Hematopoietic multipotent progenitor cell treated with erythropoietin and hydrocortisone succinate and interleukin-3 and kit ligand, for 15 days (in vitro differentiated cells): ENCODE results near the gene PLAAT1.

Experiments used
- DNase-seq: peaks from one replicate; pipeline ENCODE4 v3.0.0-alpha.2; 2015; ENCODE audit warnings: low spot score

Gene PLAAT1

DNA sequence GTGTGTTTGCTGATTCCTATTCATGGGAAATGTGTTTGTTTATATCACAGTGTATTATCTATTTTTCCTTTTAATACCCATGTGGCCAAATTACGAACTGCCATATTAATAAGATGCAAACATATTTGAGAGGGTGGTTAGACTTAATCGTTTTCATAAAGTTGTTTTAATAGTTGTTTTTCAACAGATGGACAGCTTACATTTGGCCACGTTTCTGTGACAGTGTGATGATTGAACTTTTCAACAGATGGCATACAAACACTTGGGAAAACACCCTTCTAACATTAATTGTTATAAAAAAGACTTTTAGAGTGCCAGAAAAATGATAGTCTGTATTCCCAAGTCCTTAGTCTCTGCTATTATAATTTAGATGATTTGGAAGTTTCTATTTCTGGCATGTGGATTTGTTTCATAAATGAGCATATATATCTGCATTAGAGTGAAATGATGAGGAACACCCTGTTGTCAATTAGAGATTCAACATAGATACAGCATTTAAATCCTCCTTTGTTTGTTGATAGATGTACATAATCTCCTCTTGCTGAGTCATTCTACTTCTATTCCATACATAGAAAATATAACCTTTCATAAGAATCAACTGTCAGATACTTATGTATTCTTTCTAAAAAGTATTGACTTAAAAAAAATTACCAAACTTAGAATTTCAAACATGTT, 13.1 kb downstream of the PLAAT1 start:
- DNase-seq, result no peak

DNA sequence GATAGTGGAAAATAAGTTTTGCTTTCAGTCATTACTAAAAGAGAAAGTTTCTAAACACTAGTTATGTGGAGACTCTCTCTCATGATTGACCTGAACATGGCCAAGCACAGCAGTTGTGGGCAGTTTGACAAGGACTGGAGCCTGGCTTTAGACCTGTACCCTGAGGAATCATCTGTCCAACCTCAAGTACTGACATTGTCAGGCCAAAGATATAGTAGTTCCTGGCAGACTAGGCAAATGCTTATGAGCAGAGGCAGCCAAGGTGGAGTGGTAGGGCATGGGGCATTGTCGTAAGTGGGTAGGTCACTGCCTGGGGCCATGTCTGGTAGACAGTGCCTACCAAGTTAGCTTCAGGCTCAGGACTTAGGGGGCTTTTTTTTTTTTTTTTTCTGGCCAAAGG, 20.9 kb downstream of the PLAAT1 start:
- DNase-seq, result no peak

- DNase-seq, result no peak
Measured at GRCh38 chr3:193262707-193263106, 21.7 kb downstream of the PLAAT1 start.

GRCh38 chr3:193269343-193270028, 28.5 kb downstream of the PLAAT1 start:
- DNase-seq, result no peak

DNA sequence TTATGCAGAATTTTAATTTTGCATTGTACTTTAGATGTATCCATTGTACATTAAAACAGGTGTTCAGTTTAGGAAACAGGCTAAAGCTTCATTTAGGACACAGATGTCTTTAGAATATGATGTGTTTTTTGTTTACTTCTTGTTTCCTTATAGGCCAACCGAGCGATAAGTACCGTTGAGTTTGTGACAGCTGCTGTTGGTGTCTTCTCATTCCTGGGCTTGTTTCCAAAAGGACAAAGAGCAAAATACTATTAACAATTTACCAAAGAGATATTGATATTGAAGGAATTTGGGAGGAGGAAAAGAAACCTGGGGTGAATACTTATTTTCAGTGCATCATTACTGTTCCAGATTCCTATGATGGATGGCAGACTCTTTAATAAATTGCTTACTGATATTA, 29.4 kb downstream of the PLAAT1 start:
- DNase-seq, result no peak

DNA sequence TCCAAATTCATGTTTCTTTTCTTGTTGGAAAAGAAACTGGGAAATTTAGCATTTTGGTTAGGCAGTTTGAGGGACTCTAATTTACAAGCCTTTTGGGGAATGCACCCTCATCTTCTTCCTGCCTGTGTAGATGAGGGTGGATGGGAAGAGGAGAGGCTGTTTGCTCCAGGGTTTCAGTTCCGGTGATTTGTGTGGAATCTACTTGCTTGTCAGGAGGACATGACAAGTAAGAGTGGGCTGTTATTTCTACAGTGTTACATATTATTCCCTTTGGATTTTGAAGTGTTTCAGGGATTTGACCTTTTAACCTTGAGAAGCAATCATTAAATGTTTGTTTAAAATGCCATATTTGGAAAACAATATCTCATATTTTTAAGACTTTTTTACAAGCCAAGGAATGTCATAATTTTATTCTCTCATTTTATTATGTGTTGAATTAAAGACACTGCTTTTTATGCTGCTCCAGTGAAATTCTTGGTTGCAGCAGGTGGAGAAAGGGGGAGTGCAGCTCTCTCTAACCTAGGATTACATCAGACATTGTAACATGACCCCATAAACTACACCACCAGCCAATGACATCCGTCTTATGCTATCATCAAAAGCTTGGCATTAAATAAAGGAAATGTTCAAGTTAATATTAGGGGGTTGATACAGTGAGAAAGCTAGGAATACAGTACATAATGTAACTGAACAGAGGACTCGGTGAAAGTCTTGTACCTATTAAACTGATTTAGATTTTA, 30.2 kb downstream of the PLAAT1 start:
- no peak for DNase-seq

DNA sequence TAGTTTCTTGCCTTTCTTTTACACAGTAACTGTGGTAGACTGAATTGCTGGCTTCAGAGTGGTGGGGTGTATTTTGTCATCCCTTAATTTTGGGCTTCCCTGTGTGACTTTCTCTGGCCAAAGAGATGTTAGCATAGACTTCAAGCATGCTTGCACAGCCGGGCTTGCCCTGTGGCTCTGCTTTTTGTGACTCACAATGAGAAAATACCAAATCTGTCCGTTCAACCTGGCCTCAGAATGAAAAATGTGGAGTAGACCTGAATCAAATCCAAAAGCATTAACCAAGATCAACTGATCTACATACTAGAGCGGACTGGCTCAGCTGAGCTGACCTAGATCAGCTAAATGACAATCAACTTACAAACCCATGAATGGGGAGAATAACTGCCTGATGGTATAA, 51.4 kb downstream of the PLAAT1 start:
- DNase-seq, result no peak

- DNase-seq, result no peak
Measured at GRCh38 chr3:193295985-193296384, 55.0 kb downstream of the PLAAT1 start.

DNA sequence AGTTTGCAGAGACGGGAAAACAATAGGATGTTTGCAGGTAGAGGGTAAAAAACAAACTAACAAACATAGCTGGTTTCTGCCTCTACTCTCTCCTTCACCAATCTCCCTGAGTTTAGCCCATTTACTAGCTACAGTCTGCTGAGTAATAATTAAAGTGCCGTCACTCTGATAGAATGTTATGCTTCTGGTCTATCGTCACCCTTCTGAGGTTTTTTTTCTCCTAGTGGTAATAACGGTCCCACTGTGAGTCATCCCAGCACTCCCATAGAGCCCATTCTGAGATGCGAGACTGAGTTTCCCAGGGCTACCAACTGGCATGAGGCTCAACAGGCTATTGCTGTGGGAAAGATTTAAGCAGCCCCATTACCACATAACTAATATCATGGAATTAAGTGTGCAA, 56.4 kb downstream of the PLAAT1 start:
- no peak for DNase-seq

- no peak for DNase-seq
Measured at GRCh38 chr3:193301433-193301832, 60.4 kb downstream of the PLAAT1 start.

- no peak for DNase-seq
Measured at GRCh38 chr3:193305356-193305755, 64.3 kb downstream of the PLAAT1 start.

GRCh38 chr3:193310914-193311723, 70.1 kb downstream of the PLAAT1 start:
- DNase-seq, result no peak

DNA sequence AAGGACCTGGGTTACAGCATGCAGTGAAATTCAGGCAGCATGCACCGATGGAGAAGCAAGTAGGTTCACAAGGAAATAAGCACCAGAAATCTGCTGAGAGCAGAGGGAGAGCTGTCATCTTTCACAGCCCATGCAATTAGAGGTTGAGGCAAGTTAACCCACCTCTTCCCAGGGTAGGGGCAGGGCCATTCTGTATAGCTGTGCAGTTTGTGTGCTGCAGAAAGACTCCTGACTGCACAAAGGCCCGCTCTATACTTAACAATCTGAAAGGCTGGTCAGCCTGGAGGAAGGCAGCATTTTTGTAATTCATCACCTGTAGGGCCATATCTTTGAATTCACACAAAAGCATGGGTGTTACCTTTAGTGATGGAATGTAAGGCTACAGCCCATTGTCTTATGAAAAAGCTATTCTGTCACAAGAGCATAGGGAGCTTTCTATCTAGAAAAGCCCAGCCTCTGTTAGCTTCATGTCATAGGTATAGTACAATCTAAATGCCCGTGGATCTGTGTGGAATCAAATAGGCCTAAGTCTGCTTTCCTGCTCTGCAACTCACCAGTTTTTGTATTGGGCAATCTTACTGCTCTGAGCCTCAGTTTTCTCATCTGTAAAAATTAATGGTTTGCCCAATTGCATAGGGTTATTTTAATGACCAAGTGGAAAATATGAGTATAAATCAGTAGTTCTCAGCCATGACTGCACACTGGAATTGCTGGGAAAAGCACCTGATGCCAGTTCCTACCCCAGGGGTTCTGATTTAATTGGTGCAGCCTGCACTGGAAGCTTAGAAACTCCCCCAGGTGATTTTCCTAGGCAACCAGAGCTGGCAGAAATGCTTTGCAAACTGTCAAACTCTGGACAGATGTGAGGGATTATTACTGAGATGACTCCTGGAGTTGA, 72.3 kb downstream of the PLAAT1 start:
- DNase-seq, result no peak

GRCh38 chr3:193314161-193314560, 73.1 kb downstream of the PLAAT1 start:
- no peak for DNase-seq

GRCh38 chr3:193317682-193318300, 76.8 kb downstream of the PLAAT1 start:
- DNase-seq, result no peak
